Tibial artery (tissue), 4 donors: ENCODE data around the gene SAE1.

Experiments
- DNase-seq, 2 donors: peaks; one replicate each; pipeline ENCODE4 v3.0.0-alpha.2; 2019
- H3K27ac ChIP-seq, 2 donors: fragments of 200-600 bp; sonication (generic) in 1 of 2; 1 replicate in 1 of 2; 2 replicates in 1 of 2; pipeline ENCODE4 v1.5.1; 2018 to 2019; ENCODE audit warnings: mild to moderate bottlenecking in 1 of 2
- H3K27me3 ChIP-seq, 2 donors: fragments of 200-600 bp; sonication (generic) in 1 of 2; one replicate each; pipeline versions ENCODE4 v1.5.1 to v1.6.0; 2016 to 2019
- H3K36me3 ChIP-seq, 3 donors: fragments of 200-600 bp; sonication (generic) in 2 of 3; one replicate each; pipeline ENCODE4 v1.5.1; 2016 to 2019; ENCODE audit warnings: mild to moderate bottlenecking in 2 of 3
- H3K4me1 ChIP-seq, 4 donors: fragments of 200-600 bp; sonication (generic) in 2 of 4; 1 replicate in 3 of 4; 2 replicates in 1 of 4; pipeline ENCODE4 v1.5.1; 2016 to 2019
- H3K4me3 ChIP-seq, 2 donors: fragments of 200-600 bp; sonication (generic) in 1 of 2; 1 replicate in 1 of 2; 2 replicates in 1 of 2; pipeline ENCODE4 v1.5.1; 2018 to 2019; ENCODE audit warnings: mild to moderate bottlenecking in 2 of 2
- H3K9me3 ChIP-seq, 3 donors: fragments of 200-600 bp; sonication (generic) in 1 of 3; one replicate each; pipeline ENCODE4 v1.5.1; 2016 to 2019
- CTCF ChIP-seq, 2 experiments: fragments of 200-600 bp in 1 of 2; fragments of 450-650 bp in 1 of 2; IDR thresholded peaks; one replicate each; pipeline ENCODE4 v1.5.1; 2017 to 2019; ENCODE audit warnings: antibody characterized with exemption in 2 of 2, mild to moderate bottlenecking in 1 of 2, moderate library complexity in 1 of 2
- intact Hi-C: fragments of 100-400 bp; cut with DNase I; formaldehyde crosslinking; loops from one replicate; pipeline ENCODE4 v1.15.0; 2023; ENCODE audit warnings: low total_unique reads

SAE1 gene

GRCh38 chr19:47157431-47158321 lies 27.0 kb downstream of the SAE1 start:
- Histone ChIP-seq H3K4me1 (peaks cover 3 to 29% (median 15%) of the 10 kb centered on the region in 4 donors), H3K27me3 (no peaks in the 10 kb centered on the region), H3K27ac (peak overlapping the region; percentile 49 to 52), H3K9me3 (no peaks in the 10 kb centered on the region), H3K4me3 (no peak overlapping the region), H3K36me3 (peaks cover 4 to 52% (median 36%) of the 10 kb centered on the region in 3 donors)
- peak in 1 of 2 donors; percentile 39 for DNase-seq
- intact Hi-C loops: no loop called here
- TF ChIP-seq CTCF (IDR thresholded peaks at IDR 0.05): no peak

- no peak for DNase-seq
- no peak overlapping the region for H3K4me3 ChIP-seq
- no peak for TF ChIP-seq CTCF (IDR thresholded peaks at IDR 0.05)
- intact Hi-C loops: no loop called here
- H3K27ac ChIP-seq: peak overlapping the region; percentile 49 to 52
- no peaks in the 10 kb centered on the region for H3K9me3 ChIP-seq
- H3K27me3 ChIP-seq: no peaks in the 10 kb centered on the region
- H3K36me3 ChIP-seq: peaks cover 4 to 45% (median 29%) of the 10 kb centered on the region in 3 donors
- H3K4me1 ChIP-seq: peaks cover 3 to 29% (median 15%) of the 10 kb centered on the region in 4 donors
These were observed 27.7 kb downstream of the SAE1 start for GRCh38 chr19:47158367-47158791.

GRCh38 chr19:47158879-47159503 lies 28.4 kb downstream of the SAE1 start:
- intact Hi-C loops: no loop called here
- Histone ChIP-seq H3K27ac (peak overlapping the region; percentile 49 to 52), H3K27me3 (no peaks in the 10 kb centered on the region), H3K4me1 (peaks cover 3 to 29% (median 15%) of the 10 kb centered on the region in 4 donors), H3K9me3 (no peaks in the 10 kb centered on the region), H3K36me3 (peaks cover 4 to 39% (median 23%) of the 10 kb centered on the region in 3 donors), H3K4me3 (no peak overlapping the region)
- TF ChIP-seq CTCF (IDR thresholded peaks at IDR 0.05): no peak
- no peak for DNase-seq

- no peak overlapping the region for H3K27ac ChIP-seq
These were observed 31.3 kb downstream of the SAE1 start for GRCh38 chr19:47161876-47162489.

More at GRCh38 chr19:47161876-47162489, 31.3 kb downstream of the SAE1 start:
- intact Hi-C loops: no loop called here
- no peaks in the 10 kb centered on the region for H3K9me3 ChIP-seq
- DNase-seq: no peak
- peaks cover 3 to 26% (median 15%) of the 10 kb centered on the region in 4 donors for H3K4me1 ChIP-seq
- no peaks in the 10 kb centered on the region for H3K27me3 ChIP-seq
- peaks cover 0 to 19% (median 4%) of the 10 kb centered on the region in 3 donors for H3K36me3 ChIP-seq
- no peak for TF ChIP-seq CTCF (IDR thresholded peaks at IDR 0.05)
- no peak overlapping the region for H3K4me3 ChIP-seq
